Fibroblast of skin of left quadriceps (primary cell): ENCODE measurements around the gene SPATA22.
"Not testable (repeated sequence)": the region's sequence is repeated elsewhere in the genome, so short reads cannot be mapped to it uniquely, and the experiment has no call there.

Experiments
- DNase-seq, 2 experiments: peaks; one replicate each; pipeline ENCODE4 v3.0.0-alpha.2; 2013; ENCODE audit warnings: low read depth in 2 of 2

Gene SPATA22, protein sequence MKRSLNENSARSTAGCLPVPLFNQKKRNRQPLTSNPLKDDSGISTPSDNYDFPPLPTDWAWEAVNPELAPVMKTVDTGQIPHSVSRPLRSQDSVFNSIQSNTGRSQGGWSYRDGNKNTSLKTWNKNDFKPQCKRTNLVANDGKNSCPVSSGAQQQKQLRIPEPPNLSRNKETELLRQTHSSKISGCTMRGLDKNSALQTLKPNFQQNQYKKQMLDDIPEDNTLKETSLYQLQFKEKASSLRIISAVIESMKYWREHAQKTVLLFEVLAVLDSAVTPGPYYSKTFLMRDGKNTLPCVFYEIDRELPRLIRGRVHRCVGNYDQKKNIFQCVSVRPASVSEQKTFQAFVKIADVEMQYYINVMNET

DNA sequence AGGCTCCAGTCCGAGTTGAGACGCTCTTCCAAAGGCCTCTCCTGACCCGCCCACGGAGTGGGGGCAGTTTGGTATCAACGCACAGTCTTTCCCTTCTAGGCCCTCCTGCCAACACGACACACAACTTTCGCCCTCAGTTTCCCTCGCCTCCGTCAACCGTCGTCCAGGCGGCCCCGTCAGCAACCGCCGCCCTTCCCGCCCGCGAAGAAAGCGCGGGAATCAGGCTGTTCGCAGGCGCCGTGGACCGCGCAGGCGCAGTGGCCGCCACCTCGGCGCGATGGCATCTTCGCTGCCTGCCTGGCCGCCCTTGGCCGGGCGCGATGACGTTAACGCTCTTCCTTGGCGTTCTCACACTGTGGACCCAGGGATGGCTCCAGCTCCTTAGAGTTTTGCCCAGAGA lies at the start of gene SPATA22:
Gene SPATA22, minus strand, starts transcription at position 221 of the 400 bp plus-strand sequence. CDS start 2,494 bp downstream, outside the sequence.
- DNase-seq, result no peak

- DNase-seq, result not testable (repeated sequence)
These were observed 47.9 kb upstream of the SPATA22 start for GRCh38 chr17:3519472-3519871.

DNA sequence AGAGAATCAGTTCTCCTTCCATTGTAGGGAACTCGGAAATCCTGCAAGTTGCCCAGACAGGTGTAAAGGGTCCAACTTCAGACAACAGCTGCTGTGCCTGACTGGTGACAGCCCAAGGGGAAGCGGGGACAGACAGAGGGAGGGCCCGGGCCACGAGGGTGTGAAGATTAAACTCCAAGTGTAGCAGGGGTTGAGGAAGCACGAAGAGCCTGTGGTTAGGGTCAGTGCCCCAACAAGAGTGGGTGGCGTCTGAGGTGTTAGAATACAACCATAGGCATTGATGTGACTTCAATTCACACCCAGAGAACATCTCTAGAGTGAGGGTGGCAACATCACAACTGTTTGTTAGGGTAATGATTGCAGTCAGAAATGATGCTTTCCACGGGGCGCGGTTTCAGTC lies 43.3 kb upstream of the SPATA22 start:
- DNase-seq, result no peak

- DNase-seq, result not testable (repeated sequence)
These were observed 42.5 kb upstream of the SPATA22 start for GRCh38 chr17:3514167-3514566.

DNA sequence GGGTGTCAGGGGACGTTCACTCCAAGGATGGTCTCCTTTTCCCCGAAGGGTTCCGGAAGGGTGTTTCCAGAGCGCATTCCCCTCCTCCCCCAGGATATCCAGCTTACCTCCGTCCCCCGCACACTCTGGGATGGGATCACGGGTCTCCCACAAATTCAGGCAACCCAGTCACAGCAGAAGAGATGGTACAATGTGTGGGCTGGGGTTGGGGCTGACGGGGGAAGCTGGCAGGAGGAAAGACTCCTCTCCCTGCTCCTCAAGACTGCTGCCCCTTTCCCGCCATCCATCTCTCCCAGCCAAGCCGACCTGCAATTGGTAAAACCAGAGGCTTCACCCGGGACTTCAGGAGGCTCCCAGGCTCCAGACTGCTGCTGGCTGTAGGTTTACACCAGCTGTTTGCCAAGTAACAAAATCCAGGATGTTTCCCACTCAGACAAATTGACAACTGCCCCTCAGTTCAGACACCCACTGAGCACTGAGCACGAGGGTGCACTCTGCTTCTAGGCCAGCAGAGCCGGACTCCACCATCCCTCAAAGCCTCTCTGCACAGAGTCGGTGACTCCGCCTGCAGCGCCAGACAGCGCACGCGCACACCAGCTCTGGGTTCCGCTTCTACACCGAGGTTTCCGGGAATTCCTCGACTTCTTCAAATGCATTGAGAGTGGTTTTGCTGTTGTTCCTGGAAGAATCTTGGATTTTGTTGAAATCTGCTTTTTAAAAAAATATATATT lies 41.9 kb upstream of the SPATA22 start:
- DNase-seq, result no peak

GRCh38 chr17:3512505-3513171 lies 41.0 kb upstream of the SPATA22 start:
- no peak for DNase-seq

GRCh38 chr17:3511852-3512504 lies 40.4 kb upstream of the SPATA22 start:
- no peak for DNase-seq

GRCh38 chr17:3510090-3510489 lies 38.5 kb upstream of the SPATA22 start:
- DNase-seq, result no peak

GRCh38 chr17:3507869-3508268 lies 36.2 kb upstream of the SPATA22 start:
- DNase-seq, result no peak

DNA sequence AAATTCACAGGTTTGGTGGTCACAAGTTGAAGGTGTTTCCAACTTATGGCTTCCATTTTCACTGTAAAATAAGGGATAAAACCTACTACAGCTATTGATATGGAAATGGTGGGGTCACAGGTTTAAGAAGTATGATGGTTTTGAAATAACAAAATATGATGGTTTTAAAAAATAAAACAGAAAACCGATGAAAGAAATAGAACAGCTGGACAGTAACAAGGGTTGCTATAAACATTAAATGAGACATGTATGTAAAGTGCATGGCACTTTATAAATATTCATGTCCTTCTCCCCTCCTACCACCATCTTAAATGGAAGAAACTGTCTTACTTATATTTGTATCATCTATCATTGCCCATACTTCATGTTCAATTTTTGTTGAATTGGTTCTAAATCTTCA lies 35.5 kb upstream of the SPATA22 start:
- DNase-seq, result no peak

DNA sequence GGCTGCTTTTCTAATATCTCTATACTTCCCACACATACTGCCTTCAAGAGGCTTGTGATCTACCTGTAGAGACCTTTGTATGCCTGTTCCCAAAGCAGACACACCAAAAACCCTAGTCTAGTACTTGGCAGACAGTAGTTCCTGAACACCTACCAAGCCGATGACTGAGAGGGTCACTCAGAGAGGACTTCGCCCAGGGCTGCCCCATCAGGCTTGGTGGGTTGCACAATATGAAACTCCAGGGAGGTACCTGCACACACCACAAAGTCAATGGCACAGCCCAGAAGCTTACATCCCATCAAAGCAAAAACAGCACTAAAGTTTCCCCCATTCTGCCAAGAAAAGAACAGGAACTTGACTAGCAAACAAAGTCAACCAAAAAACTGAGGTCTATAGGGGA lies 34.4 kb upstream of the SPATA22 start:
- no peak for DNase-seq

DNA sequence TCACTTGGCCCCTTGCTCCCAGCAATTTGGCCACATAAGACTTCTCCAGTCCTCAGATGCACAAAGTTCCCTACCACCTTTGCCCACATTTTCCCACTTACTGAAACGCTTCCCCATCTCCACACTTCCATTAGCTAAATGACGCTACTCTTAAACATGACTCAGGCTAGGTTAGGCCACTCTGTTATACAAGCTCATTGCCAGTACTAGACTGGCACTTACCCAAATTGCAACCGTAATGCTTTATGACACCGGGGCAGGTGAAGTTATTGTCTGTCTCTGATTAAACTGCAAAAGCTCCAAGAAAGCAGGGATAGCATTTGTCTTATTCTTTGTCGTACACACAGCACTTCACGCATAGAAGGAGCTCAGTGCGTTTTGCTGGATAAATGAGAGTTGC lies 33.4 kb upstream of the SPATA22 start:
- no peak for DNase-seq

- DNase-seq, result no peak
These were observed 31.7 kb upstream of the SPATA22 start for GRCh38 chr17:3503285-3503684.

- DNase-seq, result no peak
These were observed 30.8 kb upstream of the SPATA22 start for GRCh38 chr17:3502466-3502865.

DNA sequence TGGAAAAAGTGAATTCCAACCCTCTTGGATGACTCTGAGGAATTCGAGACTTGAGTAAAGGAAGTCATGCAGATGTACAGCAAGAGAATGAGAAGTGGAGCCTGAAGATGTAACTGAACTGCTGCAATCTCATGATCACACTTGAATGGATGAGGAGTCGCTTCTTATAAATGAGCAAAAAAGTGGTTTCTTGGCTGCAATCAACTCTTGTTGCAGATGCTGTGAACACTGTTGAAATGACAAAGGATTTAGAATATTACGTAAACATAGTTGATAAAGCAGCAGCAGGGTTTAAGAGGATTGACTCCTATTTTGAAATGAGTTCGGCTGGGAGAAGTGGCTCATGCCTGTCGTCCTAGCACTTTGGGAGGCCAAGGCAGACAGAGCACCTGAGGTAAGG lies 29.7 kb upstream of the SPATA22 start:
- no peak for DNase-seq

GRCh38 chr17:3497101-3497500 lies 25.5 kb upstream of the SPATA22 start:
- DNase-seq, result no peak

DNA sequence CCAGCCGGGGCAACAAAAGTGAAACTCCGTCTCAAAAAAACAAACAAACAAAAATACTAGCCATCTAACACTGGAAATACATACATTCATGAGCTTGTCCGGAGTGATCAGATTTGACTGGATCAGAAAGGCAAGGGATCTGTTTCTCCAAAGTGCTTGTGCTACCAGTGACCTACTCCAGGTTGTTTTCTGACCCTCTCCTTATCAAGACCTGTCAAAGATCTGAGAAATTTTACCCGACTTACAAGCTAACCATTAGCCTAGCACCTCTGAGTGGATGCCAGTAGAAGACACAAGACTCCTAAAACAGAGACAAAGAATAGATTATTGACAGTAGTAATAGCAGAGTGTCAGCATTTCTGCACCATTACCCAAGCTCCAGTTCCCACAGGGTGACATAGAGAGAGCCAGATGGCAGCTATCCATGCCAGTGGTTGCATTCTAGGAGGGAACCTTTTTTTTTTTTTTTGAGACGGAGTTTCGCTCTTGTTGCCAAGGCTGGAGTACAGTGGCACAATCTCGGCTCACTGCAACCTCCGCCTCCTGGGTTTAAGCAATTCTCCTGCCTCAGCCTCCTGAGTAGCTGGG lies 14.0 kb upstream of the SPATA22 start:
- no peak for DNase-seq

GRCh38 chr17:3482852-3483251 lies 11.2 kb upstream of the SPATA22 start:
- DNase-seq, result no peak

GRCh38 chr17:3479988-3480387 lies 8.4 kb upstream of the SPATA22 start:
- DNase-seq, result no peak

DNA sequence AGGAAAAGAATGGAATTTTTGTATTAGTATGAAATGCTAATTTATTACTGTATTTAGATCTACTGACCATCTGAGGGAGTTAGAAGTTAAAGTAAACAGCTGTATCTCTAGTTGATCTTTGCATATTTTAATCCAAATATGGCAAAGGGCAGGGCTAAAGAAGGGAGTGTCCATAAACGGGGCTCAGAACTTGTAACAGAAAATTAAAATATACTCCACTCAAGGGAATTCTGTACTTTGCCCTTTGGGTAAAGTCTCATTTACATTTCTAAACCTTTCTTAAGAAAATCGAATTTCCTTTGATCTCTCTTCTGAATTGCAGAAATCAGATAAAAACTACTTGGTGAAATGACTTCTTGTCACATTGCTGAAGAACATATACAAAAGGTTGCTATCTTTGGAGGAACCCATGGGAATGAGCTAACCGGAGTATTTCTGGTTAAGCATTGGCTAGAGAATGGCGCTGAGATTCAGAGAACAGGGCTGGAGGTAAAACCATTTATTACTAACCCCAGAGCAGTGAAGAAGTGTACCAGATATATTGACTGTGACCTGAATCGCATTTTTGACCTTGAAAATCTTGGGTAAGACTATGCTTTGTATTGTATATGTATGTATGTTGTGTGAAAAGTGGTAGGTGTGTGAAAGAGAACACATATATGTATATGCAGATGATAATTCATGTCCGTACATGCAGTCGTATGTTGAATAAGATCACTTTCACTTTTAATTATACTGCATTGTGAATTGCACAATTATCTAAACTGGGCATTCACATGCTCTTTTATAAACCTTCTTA lies 4.4 kb upstream of the SPATA22 start, which contains the start of gene ASPA:
Gene ASPA, plus strand, starts transcription at position 186 of the 799 bp plus-strand sequence. Its CDS starts 163 bp downstream, at position 349.
- DNase-seq, result no peak

DNA sequence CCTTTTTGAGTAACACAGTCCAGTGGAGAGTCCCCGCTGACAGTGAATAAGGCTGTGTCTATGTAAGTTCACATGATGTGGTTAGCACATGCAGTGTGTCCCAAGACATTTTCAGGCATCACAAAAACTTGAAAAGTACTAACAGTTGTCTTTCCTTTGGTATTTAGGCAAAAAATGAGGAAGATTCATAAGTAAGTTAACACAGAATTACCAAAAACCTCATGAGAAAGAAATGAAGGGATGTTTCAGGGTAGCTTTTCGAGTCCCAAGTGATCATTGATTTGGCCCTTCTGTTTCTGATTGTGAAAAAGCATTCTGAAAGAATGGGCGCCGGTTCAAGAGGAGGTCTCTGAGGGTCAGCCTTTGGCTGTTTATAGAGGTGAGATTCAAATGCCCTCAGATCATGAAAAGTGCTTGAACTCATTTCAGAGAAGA lies 3.6 kb upstream of the SPATA22 start:
- DNase-seq, result no peak
